HG03469 (cell line): ENCODE measurements around the gene MADCAM1.

Experiments used
- ATAC-seq: cut with Tn5 transposase; IDR thresholded peaks from one replicate; pipeline ENCODE4 v1.9.1; 2021; ENCODE audit warnings: mild to moderate bottlenecking, moderate library complexity, moderate number of reproducible peaks; ENCODE audit not compliant: unreplicated experiment

Gene MADCAM1

DNA sequence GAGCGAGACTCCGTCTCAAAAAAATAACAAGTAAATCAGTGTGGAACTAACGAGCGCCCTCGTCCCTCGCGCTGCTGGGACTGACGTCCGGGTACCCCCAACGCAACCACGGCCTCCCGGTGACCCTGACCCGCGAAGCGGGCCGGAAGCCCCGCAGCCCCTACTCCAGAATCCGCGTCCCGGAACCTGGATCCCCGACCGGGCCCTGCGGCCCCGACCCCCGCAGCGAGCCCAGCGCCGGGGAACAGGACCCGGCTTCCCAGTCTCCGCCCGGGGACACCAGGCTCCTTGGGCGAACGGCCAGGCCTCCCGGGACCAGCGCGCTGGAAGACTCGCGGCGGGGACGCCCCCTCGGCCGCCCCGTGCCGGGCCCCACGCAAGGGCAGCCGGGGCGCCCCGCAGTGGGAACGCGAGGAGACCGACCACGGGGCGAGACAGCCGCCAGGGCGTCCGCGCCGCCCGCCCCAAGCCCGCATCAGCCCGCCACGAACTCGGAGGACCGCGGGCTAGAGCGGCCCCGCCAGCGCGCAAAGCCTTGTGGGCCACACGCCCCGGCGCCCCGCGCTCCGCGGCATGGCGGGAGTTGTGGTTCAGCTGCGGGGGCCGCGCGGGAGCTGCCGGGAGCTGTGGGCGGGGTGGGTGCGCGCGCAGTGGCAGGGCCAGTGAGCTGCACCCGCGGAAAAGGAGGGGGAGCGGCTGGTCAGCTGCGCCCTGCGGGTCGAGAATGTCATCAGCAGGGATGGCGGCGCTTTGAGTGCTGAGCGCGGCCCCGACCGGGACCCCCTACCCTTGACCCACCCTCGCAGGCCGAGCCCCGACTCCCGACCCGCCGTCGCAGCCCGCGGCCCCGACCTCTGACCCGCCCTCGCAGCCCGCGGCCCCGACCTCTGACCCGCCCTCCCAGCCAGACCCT lies 7.5 kb upstream of the MADCAM1 start:
- ATAC-seq, result no peak

DNA sequence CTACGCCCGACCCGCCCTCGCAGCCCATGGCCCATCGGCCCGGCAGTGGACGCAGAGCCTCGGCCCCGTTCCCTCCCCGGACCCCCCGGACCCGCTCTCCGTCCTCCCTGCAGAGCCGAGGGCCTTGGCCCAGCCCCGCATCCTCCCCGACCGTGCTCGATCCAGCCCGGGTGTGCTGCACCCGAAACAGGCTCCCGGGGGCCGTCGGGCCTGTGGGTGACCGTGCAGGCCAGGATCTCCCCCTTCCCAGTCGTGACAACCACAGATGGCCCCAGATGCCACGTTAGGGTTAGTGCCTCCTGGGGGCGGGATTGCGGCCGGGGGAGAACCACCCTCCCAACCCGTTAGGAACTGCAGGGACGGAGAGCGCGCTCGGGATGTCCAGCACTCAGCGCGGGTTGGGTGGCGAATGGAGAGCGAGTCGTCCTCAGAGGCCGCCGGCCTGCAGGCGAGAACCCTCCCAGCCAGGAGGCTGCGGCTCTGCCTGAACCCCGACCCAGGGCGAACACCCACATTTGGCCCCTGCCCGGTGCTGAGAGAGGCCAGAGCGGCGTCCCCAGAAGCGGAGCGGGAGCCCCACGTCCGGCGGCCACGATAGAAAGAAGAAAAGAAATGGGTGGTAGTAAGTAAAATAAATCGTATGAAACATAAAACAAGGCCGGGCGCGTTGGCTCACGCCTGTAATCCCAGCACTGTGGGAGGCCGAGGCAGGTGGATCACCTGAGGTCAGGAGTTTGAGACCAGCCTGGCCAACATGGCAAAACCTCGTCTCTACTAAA lies 6.7 kb upstream of the MADCAM1 start:
- no peak for ATAC-seq

DNA sequence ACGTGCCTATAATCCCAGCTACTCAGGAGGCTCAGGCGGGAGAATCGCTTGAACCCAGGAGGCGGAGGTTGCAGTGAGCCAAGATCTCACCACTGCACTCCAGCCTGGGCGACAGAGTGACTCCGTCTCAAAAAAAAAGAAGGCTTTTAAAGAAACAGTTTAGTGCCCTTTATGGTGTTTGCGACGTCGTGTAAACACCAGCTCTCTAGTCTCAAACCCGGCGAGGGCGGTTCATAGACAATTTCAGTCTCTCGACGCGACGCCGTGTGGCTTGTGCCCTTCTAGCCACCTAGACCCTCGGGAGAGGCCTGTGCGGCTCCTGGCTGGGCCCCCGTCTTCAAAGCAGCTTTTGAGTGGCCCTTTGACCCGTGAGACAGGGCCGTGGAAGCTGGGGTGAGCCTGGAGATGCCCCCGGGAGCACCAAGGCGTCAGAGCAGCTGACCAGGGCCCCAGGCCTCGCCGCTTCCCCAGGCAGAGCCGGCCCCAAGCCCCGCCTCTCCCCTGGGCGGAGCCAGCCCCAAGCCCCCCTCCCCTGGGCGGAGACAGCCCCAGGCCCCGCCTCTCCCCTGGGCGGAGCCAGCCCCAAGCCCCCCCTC lies 5.0 kb upstream of the MADCAM1 start:
- no peak for ATAC-seq

DNA sequence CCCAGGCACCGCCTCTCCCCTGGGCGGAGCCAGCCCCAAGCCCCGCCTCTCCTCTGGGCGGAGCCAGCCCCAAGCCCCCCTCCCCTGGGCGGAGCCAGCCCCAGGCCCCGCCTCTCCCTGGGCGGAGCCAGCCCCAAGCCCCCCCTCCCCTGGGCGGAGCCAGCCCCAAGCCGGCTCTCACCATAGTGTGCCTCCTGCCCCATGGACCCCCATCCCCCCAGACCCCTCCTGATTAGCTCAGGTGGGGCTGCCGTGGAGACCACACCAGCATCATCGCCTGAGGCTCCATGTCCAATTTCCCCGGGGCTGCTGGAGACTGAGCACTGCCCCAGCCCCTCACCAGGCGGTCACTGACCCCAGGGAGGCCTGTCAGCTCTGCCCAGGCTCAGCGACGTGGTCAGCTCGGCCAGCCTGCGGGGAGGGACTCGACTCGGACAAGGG lies 4.2 kb upstream of the MADCAM1 start:
- no peak for ATAC-seq

DNA sequence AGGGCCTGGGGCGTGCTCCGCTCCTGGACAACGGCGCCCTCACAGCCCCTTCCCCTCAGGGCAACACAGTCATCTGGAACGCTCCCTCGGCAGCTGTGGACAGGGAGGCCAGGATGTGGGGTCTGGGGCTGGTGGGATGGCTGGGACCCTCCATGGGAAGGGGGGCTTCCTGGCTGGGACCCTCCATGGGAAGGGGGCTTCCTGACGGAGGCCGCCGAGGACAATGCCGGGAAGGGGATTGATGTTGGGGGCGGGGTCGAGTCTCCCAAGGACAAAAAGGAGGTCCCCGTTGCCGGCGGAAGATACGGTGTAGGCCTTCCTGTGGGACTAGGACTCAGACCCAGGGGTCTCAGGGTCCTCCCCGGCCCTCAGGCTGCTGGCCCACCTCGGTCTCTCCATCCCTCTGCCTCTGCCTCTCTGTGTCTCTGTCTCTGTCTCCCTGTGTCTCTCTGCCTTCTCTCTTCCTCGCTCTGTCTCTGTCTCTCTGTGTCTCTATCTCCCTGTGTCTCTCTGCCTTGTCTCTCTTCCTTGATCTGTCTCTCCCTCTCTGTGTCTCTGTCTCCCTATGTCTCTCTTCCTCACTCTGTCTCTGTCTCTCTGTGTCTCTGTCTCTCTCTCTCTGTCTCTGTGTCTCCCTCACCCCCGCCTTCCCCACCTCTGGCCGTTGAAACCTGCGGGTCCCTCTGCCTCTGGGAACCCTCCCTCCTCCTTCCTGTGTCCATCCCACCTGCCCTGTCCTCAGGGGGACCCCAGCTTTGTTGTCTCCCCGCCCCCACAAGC lies 2.7 kb upstream of the MADCAM1 start:
- no peak for ATAC-seq

DNA sequence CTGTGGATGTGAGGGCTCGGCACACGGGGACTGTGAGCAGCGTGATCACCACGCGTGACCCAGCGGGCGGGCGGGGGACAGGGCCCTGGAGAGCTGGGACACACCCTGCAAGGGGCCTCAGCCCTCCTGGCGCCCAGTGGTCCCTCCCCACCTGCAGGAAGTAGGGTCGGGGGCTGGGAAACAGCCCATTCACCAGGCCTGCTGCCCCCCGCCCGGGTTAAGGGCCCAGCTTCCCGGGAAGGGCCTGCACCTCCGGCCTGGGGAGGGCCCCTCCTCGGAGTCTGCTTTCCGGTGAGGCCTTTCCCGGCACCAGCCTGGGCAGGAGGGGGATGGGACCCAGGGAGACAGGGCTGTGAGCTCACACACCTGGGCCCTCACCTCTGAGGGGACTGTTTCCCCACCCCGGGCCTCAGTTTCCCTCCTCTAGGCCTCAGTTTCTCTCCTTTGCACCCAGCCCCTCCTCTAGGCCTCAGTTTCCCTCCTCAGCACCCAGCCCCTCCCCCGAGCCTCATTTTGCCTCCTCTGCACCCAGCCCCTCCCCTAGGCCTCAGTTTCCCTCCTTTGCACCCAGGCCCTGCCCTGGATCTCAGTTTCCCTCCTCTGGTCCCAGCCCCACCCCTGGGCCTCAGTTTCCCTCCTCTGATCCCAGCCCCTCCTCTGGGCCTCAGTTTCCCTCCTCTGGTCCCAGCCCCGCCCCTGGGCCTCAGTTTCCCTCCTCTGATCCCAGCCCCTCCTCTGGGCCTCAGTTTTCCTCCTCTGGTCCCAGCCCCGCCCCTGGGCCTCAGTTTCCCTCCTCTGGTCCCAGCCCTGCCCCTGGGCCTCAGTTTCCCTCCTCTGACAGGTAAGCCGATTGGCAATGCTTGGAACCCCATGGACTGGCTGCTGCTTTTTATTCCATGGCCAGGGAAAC lies 1.9 kb upstream of the MADCAM1 start:
- ATAC-seq, result no peak

DNA sequence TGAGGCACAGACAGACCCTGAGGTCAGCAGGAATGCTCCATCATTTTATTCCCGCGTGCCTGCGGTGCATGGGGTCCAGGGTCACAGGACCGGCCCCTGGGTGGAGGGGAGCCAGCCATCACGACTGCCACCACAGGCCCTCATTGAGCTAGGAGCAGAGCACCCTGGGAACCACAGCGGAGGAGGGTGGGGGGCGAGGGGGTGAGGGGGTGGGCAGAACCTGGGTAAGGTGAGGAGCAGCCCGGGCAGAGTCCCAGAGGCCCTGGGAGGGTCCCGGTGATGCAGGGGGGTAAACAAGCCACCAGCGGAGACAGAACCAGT lies 1.2 kb upstream of the MADCAM1 start:
- ATAC-seq, result no peak

DNA sequence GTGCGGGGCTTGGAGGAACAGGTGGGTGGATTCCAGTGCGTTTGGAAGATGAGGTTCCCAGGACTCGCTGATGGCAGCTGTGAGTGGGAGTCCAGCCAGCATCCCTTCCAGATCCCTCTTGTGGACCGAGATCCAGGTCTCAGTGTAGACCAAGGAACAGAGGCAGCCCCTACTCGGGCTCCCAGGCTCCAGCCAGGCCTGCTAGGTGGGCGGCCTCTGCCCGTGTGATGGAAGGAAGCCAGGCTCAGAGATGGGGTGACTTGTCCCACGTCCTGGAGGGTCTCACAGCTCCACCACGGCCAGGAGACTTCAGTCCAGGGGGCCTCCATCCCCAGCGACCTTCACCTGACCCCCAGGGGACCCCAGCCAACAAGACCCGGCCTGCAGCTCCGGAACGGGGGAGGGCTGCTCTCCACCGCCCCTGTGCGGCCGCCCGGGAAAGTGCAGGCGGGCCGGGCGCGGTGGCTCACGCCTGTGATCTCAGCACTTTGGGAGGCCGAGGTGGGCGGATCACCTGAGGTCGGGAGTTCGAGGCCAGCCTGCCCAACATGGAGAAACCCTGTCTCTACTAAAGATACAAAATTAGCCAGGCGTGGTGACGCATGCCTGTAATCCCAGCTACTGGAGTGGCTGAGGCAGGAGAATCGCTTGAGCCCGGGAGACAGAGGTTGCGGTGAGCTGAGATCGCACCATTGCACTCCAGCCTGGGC lies 729 bp upstream of the MADCAM1 start:
- ATAC-seq, result no peak

DNA sequence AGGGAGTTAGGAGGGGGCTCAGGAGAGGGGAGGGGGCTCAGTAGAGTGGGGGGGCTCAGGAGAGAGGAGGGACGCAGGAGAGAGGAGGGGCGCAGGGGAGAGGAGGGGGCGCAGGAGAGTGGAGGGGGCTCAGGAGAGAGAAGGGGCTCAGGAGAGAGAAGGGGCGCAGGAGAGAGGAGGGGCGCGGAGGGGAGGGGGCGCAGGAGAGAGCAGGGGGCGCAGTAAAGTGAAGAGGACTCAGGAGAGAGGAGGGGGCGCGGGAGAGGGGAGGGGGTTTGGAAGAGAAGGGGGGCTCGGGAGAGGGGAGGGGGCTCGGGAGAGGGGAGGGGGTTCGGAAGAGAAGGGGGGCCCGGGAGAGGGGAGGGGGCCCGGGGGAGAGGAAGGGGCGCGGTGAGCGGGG lies 700 bp downstream of the MADCAM1 start:
- no peak for ATAC-seq

DNA sequence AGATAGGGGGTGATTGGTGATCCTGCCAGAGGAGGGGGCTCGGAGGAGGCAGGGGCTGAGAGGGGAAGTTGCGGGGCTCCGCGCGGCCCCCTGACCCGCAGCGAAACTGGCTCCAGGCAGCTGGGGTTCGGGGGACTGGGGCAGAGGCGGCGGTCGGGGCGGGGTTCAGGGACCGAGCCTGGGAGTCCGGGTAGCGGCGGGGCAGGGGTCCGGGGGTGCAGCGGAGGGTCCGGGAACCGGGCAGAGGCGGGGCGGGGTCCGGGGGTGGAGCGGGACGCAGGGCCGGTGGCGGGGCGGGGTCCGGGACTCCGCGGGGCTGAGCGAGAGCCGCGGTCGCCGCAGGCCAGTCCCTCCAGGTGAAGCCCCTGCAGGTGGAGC lies 1.2 kb downstream of the MADCAM1 start:
- no peak for ATAC-seq

DNA sequence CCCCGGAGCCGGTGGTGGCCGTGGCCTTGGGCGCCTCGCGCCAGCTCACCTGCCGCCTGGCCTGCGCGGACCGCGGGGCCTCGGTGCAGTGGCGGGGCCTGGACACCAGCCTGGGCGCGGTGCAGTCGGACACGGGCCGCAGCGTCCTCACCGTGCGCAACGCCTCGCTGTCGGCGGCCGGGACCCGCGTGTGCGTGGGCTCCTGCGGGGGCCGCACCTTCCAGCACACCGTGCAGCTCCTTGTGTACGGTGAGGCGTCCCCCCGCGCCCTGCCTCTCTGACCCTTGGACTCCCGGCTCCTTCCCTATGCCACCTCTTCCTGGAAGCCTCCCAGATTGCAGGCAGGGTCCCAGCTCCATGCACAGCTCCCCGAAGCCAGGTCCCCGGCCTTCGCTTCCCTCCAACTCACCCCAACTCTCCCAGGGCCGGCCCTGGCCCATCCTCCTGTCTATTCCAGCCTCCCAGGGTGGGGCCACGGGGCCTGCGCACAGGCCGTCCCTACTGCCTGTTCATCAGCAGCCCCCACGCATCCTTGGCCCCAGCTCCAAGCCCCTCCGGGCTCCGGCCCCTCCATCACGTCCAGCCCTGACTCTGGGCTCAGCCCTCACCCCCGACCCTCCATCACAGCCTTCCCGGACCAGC lies 1.7 kb downstream of the MADCAM1 start:
- no peak for ATAC-seq

DNA sequence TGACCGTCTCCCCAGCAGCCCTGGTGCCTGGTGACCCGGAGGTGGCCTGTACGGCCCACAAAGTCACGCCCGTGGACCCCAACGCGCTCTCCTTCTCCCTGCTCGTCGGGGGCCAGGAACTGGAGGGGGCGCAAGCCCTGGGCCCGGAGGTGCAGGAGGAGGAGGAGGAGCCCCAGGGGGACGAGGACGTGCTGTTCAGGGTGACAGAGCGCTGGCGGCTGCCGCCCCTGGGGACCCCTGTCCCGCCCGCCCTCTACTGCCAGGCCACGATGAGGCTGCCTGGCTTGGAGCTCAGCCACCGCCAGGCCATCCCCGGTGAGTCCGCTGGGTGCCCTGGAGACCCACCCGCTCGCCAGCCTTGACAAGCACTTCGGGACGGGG lies 2.2 kb downstream of the MADCAM1 start:
- ATAC-seq, result no peak

DNA sequence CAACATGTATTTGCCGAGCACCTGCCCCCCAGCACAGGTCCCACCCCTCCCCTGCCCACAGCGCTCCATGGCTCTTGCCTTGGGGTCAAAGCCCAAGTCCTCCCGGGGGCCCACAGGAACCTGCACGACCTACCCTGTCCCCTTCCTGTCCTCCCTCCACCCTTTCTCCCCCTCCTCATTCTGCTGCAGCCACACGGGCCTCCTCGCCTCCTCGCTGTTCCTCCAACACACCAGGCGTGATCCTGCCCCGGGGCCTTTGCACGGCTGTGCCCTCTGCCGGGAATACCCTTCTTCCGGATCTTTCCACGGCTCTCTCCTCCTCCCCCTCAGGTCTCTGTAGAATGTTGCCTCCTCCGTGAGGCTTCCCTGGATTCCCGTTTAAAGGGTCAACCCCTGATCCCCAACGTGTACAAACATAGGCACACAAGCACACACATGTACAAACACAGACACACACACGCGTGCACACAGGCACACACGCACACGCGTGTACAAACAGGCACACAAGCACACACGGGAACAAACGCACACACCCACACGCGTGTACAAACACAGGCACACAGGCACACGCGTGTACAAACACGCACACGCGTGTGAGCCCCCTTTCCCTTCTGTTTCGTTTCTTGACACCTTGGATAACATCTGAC lies 2.8 kb downstream of the MADCAM1 start:
- ATAC-seq, result no peak

DNA sequence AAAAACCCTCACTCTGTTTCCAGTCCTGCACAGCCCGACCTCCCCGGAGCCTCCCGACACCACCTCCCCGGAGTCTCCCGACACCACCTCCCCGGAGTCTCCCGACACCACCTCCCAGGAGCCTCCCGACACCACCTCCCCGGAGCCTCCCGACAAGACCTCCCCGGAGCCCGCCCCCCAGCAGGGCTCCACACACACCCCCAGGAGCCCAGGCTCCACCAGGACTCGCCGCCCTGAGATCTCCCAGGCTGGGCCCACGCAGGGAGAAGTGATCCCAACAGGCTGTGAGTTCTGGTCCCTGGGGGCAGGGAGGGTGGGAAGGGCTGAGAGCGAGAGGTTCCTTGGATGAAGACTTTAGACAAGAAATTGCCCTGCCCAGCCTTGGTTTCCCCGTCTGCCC lies 5.4 kb downstream of the MADCAM1 start:
- no peak for ATAC-seq

DNA sequence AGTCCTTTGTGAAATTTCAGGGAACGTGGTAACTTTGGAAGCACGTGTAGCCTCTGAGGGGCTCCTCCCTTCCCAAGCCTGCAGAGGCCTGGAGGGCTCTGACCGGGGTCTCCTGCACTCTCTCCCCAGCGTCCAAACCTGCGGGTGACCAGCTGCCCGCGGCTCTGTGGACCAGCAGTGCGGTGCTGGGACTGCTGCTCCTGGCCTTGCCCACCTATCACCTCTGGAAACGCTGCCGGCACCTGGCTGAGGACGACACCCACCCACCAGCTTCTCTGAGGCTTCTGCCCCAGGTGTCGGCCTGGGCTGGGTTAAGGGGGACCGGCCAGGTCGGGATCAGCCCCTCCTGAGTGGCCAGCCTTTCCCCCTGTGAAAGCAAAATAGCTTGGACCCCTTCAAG lies 8.3 kb downstream of the MADCAM1 start:
- ATAC-seq, result no peak

DNA sequence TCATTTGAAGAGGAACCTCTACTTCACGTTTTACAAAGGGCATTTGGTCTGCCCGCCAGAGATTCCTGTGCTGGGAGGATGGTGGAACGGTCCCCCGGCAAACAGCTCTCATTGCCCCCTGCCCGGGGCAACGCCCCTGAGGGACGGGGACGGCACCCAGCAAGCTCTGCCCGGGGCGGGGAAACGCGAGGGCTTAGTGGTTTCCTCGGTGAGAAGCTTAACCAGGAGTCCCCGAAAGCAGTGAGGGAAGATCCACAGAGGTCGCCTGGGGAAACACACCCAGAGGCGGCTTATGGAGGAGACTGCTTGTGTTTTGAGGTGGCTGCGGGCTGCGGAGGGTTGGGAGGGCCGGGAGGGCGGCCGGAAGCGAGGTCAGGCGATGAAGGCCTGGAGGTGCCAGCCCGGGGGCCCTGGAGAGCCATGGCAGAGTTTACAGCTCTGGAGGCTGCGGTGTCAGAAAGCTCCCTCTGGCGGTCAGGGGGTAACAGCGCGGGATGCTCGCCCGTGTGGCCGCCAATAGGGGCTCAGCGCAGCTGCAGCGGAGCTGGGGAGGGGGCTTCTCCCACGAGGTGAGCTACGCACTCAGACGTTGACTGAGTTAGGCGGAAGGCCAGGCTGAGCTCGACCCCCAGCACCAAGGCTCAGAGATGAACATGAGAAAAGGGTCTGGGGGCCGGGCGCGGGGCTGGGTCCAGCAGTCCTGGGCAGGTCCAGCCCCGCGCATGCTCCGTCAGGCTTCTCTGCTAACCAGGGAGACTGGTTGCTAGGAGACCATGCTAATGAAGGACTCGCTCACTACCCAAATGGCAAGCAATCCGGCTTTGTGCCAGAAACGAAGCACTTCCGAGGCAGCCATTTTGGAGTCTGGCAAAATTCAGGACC lies 10.4 kb downstream of the MADCAM1 start:
- peak; percentile 41 for ATAC-seq
